HCEC 1CT (cell line): ENCODE data around the gene ATRAID.
"Not testable (repeated sequence)": the region's sequence is repeated elsewhere in the genome, so short reads cannot be mapped to it uniquely, and the experiment has no call there.

Experiments used
- DNase-seq: peaks from one replicate; pipeline ENCODE4 v3.0.0-alpha.2; 2017

Gene ATRAID

DNA sequence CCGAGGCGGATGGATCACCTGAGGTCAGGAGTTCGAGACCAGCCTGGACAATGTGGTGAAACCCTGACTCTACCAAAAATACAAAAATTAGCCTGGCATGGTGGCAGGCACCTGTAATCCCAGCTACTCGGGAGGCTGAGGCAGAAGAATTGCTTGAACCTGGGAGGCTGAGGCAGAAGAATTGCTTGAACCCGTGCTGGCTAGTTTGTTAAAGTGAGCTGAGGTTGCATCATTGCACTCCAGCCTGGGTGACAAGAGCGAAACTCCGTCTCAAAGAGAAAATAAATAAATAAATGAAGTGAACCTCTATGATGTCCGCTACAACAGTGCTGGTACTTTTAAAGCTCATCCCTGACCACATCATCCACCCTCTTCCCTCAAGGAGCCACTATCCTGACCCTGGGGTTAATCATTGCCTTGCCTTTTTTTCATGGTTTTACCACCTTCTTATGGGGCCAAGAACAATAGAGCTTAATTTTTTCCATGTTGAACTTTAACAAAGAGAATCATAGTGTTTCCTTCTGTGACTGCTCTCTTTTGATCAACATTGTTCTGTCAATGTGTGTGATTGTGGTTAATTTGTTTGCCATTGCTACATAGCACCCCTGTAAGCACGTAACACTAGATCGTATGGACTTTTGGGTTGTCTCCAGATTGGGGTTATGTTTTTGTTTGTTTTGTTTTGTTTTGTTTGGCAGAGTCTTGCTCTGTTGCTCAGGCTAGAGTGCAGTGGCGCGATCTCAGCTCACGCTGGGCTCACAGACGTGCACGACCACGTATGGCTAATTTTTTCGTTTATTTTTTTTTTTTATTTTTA is 17.1 kb upstream of the ATRAID start:
- DNase-seq = no peak

DNA sequence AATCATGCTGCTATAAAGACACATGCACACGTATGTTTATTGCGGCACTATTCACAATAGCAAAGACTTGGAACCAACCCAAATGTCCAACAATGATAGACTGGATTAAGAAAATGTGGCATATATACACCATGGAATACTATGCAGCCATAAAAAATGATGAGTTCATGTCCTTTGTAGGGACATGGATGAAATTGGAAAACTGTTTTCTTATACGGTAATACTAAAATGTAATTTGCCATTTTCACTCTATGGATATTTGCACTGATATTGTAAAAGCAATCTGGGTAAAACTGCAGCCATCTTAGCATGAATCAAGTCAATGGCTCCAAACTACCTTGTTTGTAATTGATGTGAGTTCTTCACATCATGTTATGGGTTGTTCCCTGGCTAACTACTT is 16.0 kb upstream of the ATRAID start:
- not testable (repeated sequence) for DNase-seq

DNA sequence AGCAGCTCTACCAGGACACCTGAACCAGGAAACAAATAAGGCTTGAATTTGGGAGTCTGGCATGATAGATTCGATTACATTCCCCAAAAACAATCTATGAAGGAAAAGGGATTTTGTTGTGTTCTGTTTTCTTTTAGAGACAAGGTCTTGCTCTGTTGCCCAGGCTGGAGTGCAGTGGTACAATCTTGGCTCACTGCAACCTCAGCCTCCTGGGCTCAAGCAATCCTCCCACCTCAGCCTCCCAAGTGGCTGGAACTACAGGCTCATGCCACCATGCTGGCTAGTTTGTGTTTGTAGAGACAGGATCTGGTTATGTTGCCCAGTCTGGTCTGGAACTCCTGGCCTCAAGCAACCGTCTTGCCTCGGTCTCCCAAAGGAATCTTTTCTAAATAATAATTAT is 13.8 kb upstream of the ATRAID start:
- DNase-seq = not testable (repeated sequence)

DNA sequence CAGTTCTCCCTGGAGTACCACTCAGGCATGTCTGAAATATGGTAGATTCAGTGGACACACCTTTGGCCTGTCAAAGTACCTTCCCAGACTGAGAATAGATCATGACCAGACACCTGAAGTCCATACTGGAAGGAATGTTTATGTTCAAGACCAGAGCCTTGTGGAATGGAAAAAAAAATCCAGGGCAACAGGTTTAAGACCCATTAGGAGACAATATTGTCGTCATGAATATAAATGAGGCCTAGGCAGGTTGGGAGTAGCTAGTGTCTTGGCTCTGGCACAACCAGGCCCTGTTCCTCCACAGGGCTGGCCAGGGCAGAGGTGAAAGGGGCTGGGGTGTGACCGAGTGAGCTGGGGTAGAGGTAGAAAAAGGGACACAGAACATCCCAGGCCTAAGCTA is 13.2 kb upstream of the ATRAID start:
- no peak for DNase-seq

DNA sequence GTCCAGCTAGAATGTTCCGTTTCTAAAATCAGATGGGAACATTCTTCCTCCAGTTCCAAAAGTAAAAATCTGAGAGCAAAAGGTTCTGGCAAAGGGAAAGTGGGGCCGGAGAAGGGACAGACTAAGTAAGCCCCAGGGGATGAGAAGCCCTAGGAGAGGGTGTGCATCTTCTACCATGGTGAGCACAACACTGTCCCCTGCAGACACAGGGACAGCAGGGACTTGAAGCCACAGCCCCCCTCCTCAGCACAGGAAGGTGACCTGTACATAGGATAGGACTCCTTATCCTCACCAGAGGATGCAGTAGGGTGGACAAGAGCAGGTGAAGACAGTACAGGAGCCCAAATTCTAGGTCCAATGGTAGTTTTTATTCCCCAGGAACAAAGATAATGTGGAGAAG is 12.6 kb upstream of the ATRAID start:
- no peak for DNase-seq

DNA sequence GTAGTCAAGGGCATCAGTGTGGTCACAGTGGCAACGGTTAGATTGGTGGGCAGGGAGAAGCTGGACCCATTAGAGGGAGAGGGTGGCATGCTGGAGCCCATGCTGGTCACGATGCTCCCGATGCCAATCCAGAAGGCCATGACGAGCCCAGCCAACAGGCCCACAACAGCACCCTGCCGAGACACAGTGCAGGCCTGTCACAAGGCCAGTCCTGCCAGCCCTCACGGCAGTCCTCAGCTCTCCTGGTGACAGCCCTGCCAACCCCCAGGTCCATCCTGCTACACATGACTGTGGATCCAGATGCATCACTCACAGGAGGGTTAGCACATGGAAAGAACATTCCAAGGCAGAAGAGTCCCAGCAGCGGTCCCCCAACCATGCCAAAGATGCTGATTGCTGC is 10.2 kb upstream of the ATRAID start:
- DNase-seq = no peak

DNA sequence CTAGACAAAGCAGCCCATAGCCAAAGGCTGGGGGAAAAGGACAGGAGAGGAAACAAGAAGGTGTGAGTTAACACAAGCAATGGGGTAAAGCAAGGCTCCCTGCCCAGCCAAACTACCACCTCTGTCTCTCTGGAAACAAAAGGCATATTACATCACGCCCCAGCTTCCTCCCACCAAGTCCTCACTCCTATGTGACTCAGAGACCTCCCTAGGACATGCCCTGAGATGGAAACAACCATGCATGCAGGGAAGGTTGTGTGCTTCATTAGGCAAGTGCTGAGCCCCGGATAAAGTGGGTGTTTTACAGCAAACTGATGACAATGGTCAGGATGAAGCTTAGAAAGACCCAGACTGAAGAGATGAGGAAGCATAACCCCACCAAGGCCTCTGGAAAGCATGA is 9.0 kb upstream of the ATRAID start:
- no peak for DNase-seq

DNA sequence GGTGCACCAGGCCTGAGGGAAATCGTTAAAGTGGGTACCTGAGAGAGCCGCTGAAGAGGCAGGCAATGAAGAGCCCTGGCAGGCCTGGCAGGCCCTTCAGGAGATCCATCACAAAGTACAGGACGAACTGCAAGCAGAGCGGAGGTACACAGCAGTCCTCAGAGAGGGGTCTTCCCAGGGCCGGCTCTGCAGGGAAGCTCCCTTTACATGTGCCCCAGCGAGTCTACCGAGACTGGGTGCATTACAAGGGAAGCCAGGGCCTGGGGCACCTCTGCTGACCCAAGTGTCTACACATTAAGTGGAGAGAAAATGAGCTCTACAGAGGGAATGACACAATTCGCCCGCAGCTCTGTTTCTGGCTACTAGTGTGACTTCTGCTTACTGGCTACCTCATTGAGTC is 8.1 kb upstream of the ATRAID start:
- DNase-seq = no peak

DNA sequence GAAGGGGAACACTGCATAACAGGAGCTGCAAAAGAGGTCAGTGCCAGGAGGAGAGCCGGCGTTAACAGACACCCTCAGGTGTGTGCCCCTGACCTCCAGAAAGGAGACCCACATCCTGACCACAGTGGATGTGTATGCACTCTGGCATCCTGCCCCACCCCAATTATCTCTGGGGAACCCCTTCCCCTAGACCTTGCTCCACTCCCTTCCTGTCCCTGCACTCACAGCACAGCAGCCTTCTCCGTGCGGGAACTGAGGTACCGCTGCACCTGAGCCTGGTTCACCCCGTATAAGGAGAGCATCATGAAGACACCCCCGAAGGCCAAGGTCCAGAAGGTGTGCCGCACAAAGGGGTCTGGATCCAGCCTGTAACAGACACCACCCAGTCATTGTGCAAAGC is 7.3 kb upstream of the ATRAID start:
- DNase-seq = no peak

DNA sequence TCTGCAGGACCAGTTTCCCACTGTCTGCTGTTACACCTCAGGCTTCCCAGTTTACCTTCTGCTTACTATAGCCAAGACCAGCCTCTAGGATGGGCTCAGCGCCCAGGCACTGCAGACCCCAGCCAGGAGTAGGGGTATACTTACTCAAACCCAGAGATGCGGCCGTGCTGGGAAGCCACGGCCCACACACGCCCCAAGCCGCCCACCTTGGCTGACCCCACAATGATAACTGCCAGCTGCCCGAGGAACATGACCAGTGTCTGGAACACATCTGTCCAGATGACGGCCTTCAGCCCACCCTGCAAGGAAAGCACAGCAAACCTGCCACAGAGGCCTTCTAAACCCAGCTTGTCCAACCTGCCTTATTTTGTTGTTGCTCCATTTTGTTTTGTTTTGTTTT is 6.6 kb upstream of the ATRAID start:
- DNase-seq = no peak

DNA sequence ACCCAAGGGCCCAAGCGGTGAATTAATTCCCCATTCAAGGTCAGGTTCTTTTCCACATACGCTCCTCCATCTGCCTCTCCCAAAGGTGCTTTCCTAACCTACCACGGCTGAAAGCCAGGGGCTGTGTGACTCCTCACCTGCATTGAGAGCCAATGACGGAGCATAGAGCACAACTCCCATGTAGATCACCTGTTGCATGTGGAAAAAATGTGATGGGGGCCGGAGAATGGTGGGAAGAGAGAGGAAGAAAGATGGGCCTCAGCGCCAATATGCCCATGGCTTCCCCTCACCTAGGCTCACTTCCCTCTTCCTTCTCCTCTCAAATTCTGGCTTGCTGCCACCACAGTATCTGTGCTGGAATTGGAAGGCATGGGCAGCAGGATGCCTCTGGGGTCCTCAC is 5.5 kb upstream of the ATRAID start:
- DNase-seq = no peak

DNA sequence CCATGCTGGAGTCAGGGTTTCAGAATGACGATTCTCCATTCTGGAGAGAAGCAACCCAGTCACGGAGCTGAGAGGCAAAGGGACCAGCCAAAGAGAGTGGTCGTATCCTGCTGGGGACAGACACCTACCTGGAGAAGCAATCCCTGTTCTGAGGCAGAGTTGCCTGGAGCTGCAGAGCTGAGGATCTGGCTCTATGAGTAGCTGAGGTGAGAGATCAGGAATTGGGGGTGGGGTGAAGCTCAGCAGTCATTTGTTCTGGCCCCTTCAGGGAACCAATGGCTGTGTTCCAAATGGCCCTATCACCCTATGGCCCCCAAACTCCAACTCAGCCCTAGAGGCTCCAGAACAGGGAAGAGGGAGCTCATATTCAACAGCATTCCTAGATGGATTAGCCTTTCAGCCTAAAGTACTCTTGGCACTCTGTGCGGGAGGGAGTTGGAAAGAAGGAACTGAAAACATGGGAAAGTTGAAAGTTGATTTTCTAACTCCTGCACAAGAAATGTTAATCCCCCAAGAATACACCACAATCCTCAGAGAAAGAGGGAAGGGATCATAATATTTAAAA is 3.3 kb upstream of the ATRAID start:
- DNase-seq = no peak

DNA sequence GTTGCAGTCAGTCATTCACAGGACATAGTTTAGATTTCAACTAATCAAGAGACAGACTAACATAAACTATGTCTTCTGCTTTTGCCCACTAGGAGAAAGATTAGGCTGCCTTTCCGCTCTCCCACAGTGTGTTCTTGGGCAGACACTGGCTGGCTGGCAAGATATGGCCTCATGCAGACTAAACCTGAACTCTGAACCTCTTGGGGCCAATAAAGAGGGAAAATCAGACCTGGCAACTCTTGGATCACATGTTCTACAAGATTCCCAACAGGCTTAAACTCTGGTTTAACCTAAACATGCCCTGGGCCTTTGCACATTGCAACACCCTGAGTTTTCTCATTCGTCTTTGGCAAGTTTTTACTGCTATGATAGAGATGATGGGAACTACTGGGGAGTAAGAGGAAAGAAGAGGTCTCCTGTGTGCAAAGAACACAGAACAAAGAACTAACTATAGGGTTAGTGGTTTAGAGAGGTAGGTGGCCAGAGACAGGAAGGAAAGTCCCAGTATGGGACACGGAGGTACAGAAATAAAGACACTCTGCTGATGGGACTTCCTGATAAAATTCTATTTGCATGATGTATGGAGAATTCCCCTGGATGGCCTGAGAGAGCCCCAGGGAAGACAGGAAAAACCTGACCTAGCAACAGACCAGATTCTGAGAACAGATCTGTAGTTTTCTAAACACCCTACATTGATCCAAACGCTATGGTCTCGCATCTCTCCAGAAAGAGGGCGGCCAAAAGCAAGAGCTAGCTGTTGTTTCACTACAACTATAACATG is 2.0 kb upstream of the ATRAID start:
- no peak for DNase-seq

DNA sequence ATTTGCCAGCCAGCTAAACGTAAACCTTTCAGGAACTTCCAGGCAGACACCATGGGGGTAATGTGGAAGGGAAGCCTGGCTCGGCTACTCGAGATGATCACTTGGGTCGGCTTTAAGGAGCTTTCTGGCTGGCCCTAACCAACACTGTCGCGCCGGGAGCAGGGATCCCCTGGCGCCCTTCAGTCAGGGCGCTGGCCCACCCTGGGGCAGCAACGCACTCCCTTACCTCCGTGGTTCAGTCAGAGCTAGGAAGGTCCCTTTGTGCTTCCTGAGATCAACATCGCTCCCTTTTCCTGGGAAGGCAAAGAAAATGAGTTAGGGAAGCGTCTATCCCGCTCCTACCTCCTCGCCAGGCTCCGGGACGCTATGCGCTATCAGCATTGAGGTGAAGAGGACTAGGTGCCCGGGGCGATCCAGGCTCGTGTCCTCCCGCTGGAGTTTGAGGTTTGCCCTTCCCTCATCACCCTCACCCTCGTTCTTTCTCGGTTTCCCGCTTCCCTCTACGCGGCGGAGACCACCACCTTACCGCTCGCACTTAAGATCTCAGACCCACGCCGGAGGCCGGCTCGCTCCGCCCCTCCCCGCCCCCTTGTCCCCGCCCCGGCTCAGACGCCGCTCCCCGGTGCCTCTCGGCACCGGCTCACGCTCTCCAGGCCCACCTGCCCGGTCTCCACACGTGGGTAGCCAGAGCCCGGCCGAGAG is 449 bp upstream of the ATRAID start:
- no peak for DNase-seq

DNA sequence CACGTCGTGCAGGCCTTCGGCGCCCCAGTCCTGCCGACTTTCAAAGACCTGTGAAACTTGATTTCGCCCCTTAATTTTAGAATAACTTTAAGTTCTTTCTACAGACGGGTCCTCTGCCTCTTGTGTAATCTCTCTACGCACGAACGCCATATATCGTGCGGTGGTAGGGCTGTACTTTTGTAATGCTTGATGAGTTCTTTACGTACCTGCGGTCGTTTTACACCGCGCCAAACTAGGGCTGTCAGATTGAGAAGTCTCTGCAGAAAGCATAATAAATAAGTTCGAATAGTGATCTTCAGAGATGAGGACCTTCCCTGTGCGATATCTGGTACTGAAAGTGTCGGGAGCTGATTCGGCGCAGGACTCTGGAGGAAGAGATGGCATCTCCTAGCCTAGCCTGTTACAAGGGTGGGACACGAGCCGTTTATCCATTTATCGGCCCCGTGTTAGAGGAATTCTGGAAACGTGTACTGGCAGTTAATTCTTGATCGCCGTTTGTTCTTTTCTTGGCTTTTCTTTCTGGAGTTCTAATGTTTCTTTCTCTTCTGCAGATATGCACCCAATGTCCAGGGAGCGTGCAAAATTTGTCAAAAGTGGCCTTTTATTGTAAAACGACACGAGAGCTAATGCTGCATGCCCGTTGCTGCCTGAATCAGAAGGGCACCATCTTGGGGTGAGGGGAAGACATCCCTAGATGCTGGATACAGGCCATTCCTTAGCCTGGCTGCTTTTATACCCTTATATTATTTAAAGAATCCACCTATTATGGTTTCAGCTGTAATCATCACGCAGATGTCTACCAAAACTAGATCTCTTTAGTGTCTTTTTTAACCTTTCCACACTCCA is 1.0 kb downstream of the ATRAID start:
- peak; percentile 22 for DNase-seq

DNA sequence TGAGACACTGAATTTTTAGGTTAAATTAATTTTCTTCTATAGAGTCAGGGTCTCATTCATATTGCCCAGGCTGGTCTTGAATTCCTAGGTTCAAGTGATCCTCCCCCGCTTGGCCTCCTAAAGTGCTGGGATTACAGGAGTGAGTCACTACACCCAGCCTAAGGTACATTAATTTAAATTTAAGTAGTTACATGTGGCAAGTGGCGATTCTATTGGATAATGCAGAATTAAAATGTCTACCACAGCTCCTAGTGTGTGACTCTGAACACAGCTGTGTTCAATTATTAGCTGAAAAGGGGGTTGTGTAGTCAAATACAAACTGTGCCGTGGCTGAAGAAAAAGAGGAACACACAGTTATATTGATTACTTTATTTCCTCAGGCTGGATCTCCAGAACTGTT is 3.1 kb downstream of the ATRAID start:
- no peak for DNase-seq

DNA sequence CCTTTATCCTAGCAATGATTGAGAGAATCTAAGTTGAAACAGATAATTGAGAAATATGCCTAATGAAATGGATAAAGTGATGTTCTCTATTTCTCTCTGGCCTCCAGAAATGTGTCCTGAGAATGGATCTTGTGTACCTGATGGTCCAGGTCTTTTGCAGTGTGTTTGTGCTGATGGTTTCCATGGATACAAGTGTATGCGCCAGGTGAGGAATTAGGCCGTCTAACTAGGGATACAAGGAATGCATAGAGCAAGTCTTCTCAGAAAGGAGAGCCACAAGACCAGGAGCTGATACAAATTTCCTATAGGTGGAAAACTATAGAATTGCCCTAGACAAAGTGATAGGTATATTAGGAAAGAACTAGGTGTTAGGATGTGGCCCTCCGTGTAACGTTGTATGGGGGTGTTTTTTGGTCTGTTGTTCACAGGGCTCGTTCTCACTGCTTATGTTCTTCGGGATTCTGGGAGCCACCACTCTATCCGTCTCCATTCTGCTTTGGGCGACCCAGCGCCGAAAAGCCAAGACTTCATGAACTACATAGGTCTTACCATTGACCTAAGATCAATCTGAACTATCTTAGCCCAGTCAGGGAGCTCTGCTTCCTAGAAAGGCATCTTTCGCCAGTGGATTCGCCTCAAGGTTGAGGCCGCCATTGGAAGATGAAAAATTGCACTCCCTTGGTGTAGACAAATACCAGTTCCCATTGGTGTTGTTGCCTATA is 4.7 kb downstream of the ATRAID start:
- DNase-seq = no peak

DNA sequence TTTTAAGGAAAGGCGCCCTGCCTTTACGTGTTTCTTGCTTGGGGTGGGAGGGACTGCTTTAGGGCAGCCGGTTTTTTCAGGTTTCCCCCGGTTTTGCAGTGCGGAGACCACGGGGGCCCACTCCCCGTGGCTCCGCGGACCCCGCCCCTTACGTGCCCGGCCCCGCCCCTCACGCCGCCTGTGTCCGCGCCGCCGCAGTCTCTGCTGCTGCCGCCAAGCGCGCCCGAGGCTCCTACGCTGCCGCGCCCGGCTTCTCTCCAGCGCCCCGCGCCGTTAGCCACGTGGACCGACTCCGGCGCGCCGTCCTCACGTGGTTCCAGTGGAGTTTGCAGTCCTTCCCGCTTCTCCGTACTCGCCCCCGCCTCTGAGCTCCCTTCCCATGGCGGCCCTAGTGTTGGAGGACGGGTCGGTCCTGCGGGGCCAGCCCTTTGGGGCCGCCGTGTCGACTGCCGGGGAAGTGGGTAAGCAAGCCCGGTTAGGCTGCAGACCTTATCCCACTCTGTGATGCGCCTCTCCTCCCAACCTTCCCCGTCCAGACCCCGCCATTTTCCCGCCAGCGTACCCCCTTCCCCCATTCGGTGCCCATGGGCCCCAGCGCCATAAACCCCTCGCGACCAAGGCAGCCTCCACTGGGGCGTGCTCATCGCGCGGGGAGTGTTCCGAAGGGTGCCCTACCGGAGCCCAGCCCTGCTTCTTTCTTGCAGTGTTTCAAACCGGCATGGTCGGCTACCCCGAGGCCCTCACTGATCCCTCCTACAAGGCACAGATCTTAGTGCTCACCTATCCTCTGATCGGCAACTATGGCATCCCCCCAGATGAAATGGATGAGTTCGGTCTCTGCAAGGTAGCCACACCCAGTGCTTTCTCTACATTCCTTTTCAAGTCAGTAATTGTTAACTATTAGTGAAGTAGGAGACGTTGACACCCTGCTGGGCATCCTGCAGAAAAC is 5.6 kb downstream of the ATRAID start, which contains the start of gene CAD:
CAD (plus strand) TSS at position 197 of the 949 bp plus-strand sequence; CDS start at position 380, 183 bp downstream.
- peak; percentile 88 for DNase-seq

DNA sequence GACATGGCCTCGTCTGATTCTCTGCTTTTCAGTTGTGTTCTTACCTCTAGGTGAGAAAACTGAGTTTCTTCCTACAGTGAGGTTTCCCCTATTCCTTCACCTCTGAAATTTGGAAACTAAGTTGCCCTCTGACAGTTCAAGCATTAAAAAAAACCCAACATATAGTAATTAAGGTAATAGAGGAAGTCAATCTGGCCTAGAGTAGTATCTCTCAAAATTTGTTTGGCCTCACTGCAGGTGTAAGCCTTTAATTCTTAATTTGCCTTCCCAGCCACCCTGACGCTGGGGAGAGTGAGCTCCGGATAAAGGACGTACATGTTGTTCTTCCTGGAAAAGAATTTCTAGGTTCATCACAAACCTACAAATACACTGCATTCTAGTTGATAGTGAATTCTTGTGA is 6.8 kb downstream of the ATRAID start:
- DNase-seq = no peak

DNA sequence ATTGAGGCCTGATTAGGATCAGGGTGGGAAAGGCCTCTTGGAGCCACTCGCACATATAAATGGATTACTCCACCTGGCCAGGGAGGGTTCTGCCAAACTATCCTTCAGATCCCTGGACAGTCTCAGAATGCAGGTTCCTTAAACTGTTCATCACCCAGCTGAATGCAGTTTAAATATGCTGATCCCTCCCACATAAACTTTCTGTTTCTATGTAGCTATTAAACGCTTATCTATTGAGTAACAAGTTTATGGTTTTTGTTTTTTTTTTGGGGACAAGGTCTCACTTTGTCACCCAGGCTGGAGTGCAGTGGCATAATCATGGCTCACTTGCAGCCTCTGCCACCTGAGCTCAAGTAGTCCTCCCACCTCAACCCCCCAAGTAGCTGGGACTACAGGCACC is 7.2 kb downstream of the ATRAID start:
- DNase-seq = no peak
